Erythroblast (primary cell): ENCODE measurements around the gene POU5F1.
"Not testable (repeated sequence)": the region's sequence is repeated elsewhere in the genome, so short reads cannot be mapped to it uniquely, and the experiment has no call there.

ENCODE experiments used
- GATA1 ChIP-seq: IDR thresholded peaks from 2 replicates; pipeline ENCODE4 v1.6.1; 2011; ENCODE audit warnings: low read depth, mild to moderate bottlenecking, control low read depth, low read length, moderate library complexity
- POLR2A ChIP-seq: IDR thresholded peaks from 2 replicates; pipeline ENCODE4 v1.6.1; 2011; ENCODE audit warnings: mild to moderate bottlenecking, low read length

- TF ChIP-seq POLR2A, GATA1: not testable (repeated sequence)
Observed at GRCh38 chr6:31192431-31193105, 22.1 kb upstream of the POU5F1 start.
